Lower lobe of right lung (tissue), 2 donors: ENCODE data around the gene PLOD3. TPM values are rescaled to one million over a fixed set of nuclear protein-coding genes. Genes with fewer than 3 reads are reported as not detected.

ENCODE experiments used
- ATAC-seq, 2 donors: fragments of 200-7000 bp; cut with Tn5 transposase; one replicate each; pipeline ENCODE4 v1.9.1; 2020 to 2022; ENCODE audit warnings: mild to moderate bottlenecking in 2 of 2, moderate library complexity in 2 of 2
- DNase-seq: peaks from one replicate; pipeline ENCODE4 v3.0.0-alpha.2; 2020
- H3K27ac ChIP-seq: fragments of 200-600 bp; one replicate; pipeline ENCODE4 v1.8.0; 2022
- H3K27me3 ChIP-seq: fragments of 200-600 bp; one replicate; pipeline ENCODE4 v1.8.0; 2022; ENCODE audit warnings: low read depth
- H3K36me3 ChIP-seq: fragments of 200-600 bp; one replicate; pipeline ENCODE4 v1.8.0; 2022; ENCODE audit warnings: mild to moderate bottlenecking
- H3K4me1 ChIP-seq: fragments of 200-600 bp; one replicate; pipeline ENCODE4 v1.8.0; 2022
- H3K4me3 ChIP-seq: fragments of 200-600 bp; one replicate; pipeline ENCODE4 v1.8.0; 2022; ENCODE audit warnings: mild to moderate bottlenecking
- H3K9me3 ChIP-seq: fragments of 200-600 bp; one replicate; pipeline ENCODE4 v1.8.0; 2022
- CTCF ChIP-seq: fragments of 200-600 bp; IDR thresholded peaks from one replicate; pipeline ENCODE4 v1.8.0; 2022; ENCODE audit warnings: antibody characterized with exemption, mild to moderate bottlenecking
- intact Hi-C: fragments of 100-400 bp; cut with DNase I; formaldehyde crosslinking; loops from one replicate; pipeline ENCODE4 v1.11.0; 2022
- total RNA-seq: library from RNA; stranded (reverse); fragmentation: NEBNext Ultra II Directional; extraction: Animal tissue kit (Norgen Biotek cat#: 25700); gene quantifications from one replicate; pipeline ENCODE4 v1.2.1, GENCODE V29; 2021
- donor health status: DM: no; HTN: yes; CAD: no; lungs with severe emphysema.

The PLOD3 gene
- total RNA-seq, 1 donor from 2014 or later, result 87.9 TPM

- H3K27ac ChIP-seq, result peak overlapping the region; percentile 63
- DNase-seq, result no peak
- no peaks in the 10 kb centered on the region for H3K9me3 ChIP-seq
- H3K4me3 ChIP-seq, result peak overlapping the region; percentile 55
- no peaks in the 10 kb centered on the region for H3K27me3 ChIP-seq
- peak in 1 of 2 donors; percentile 2 for ATAC-seq
- no peak for TF ChIP-seq CTCF
- H3K4me1 ChIP-seq, result peaks cover 15% of the 10 kb centered on the region
- peaks cover 32% of the 10 kb centered on the region for H3K36me3 ChIP-seq
- intact Hi-C loops, result no loop called here
Measured at GRCh38 chr7:101231644-101232043, 14.3 kb upstream of the PLOD3 start.

- Histone ChIP-seq H3K4me3 (no peak overlapping the region), H3K4me1 (peaks cover 4% of the 10 kb centered on the region), H3K9me3 (no peaks in the 10 kb centered on the region), H3K27ac (peak overlapping the region; percentile 31), H3K27me3 (no peaks in the 10 kb centered on the region), H3K36me3 (peaks cover 73% of the 10 kb centered on the region)
- DNase-seq, result no peak
- no peak for ATAC-seq
- intact Hi-C loops, result no loop called here
- TF ChIP-seq CTCF, result no peak
Measured at GRCh38 chr7:101226721-101227120, 9.3 kb upstream of the PLOD3 start.

- Histone ChIP-seq H3K4me1 (no peaks in the 10 kb centered on the region), H3K27ac (no peak overlapping the region), H3K36me3 (peaks cover 81% of the 10 kb centered on the region), H3K4me3 (no peak overlapping the region), H3K9me3 (no peaks in the 10 kb centered on the region), H3K27me3 (no peaks in the 10 kb centered on the region)
- DNase-seq (no peak), ATAC-seq (no peak)
- intact Hi-C loops, result no loop called here
- TF ChIP-seq CTCF, result no peak
Measured at GRCh38 chr7:101225650-101226049, 8.3 kb upstream of the PLOD3 start.

GRCh38 chr7:101223528-101223927 is 6.1 kb upstream of the PLOD3 start:
- Histone ChIP-seq H3K27me3 (no peaks in the 10 kb centered on the region), H3K4me1 (peaks cover 19% of the 10 kb centered on the region), H3K27ac (no peak overlapping the region), H3K9me3 (no peaks in the 10 kb centered on the region), H3K36me3 (peaks cover 71% of the 10 kb centered on the region), H3K4me3 (no peak overlapping the region)
- DNase-seq, result no peak
- no peak for TF ChIP-seq CTCF
- intact Hi-C loops, result no loop called here
- no peak for ATAC-seq

GRCh38 chr7:101222275-101222830 is 5.0 kb upstream of the PLOD3 start:
- Histone ChIP-seq H3K4me1 (peaks cover 20% of the 10 kb centered on the region), H3K36me3 (peaks cover 59% of the 10 kb centered on the region), H3K9me3 (no peaks in the 10 kb centered on the region), H3K27me3 (no peaks in the 10 kb centered on the region), H3K4me3 (no peak overlapping the region), H3K27ac (no peak overlapping the region)
- ATAC-seq (no peak), DNase-seq (no peak)
- no peak for TF ChIP-seq CTCF
- intact Hi-C loops, result no loop called here
